Vagina (tissue), 2 donors: ENCODE data around the gene FRY. TPM values are rescaled to one million over a fixed set of nuclear protein-coding genes. Genes with fewer than 3 reads are reported as not detected.

Source experiments
- DNase-seq, 2 donors: peaks; one replicate each; pipeline ENCODE4 v3.0.0-alpha.2; 2017; ENCODE audit errors: extremely low spot score in 2 of 2
- H3K27ac ChIP-seq: fragments of 200-600 bp; sonication (generic); one replicate; pipeline ENCODE4 v1.5.1; 2019
- H3K27me3 ChIP-seq: fragments of 200-600 bp; sonication (generic); one replicate; pipeline ENCODE4 v1.5.1; 2019
- H3K36me3 ChIP-seq, 2 donors: fragments of 200-600 bp; sonication (generic); one replicate each; pipeline ENCODE4 v1.5.1; 2017 to 2019
- H3K4me1 ChIP-seq: fragments of 200-600 bp; sonication (generic); one replicate; pipeline ENCODE4 v1.5.1; 2019
- H3K4me3 ChIP-seq, 2 donors: fragments of 200-600 bp; sonication (generic); 1 replicate in 1 of 2; 2 replicates in 1 of 2; pipeline ENCODE4 v1.5.1; 2016 to 2019
- H3K9me3 ChIP-seq: fragments of 200-600 bp; sonication (generic); one replicate; pipeline ENCODE4 v1.5.1; 2019
- POLR2A ChIP-seq, 2 donors: fragments of 450-650 bp; IDR thresholded peaks; one replicate each; pipeline ENCODE4 v1.6.1; 2017; ENCODE audit warnings: antibody characterized with exemption in 2 of 2, mild to moderate bottlenecking in 2 of 2, moderate library complexity in 2 of 2
- POLR2AphosphoS5 ChIP-seq, 2 donors: sonication (generic); formaldehyde crosslinking; IDR thresholded peaks; one replicate each; pipeline ENCODE4 v1.9.0; 2017; ENCODE audit warnings: antibody characterized with exemption in 2 of 2, mild to moderate bottlenecking in 2 of 2, low read depth in 1 of 2; ENCODE audit not compliant: insufficient read depth in 1 of 2
- intact Hi-C: fragments of 100-400 bp; cut with DNase I; formaldehyde crosslinking; loops from one replicate; pipeline ENCODE4 v1.15.1; 2023
- total RNA-seq: library from RNA; depleted of rRNA; stranded (reverse); fragments of >200 nt; gene quantifications from one replicate; pipeline ENCODE4 v1.2.3, GENCODE V29; 2016
- TF ChIP-seq, protein P1 (sequence below), 3 experiments: fragments of 450-650 bp in 2 of 3; fragments of 200-600 bp in 1 of 3; sonication (generic) in 1 of 3; IDR thresholded peaks; one replicate each; pipeline ENCODE4 v1.5.1; 2017 to 2019; ENCODE audit warnings: antibody characterized with exemption in 3 of 3, mild to moderate bottlenecking in 2 of 3, moderate library complexity in 2 of 3

Gene FRY
- total RNA-seq, 1 donor from 2014 or later: 11.0 TPM

DNA sequence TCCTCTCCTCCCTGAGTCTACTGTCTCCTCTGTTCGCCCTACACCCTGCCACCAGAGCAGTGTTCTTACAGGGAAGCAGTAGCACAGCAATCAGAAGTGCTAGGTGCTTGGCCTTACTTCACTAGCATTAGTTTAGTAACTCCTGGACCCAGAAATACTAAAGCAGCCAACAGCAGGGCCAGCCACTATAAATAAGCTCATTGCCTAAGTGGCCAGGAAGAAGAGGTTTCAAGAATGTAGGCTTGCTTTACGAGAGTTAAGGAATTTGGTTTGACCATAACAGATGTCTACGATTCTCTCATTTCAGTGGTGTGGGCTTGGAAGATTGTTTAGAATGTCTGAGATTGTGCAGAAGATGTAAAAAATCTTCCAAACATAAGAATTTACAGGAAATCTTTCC is 180.2 kb downstream of the FRY start:
- intact Hi-C loops: no loop called here
- Histone ChIP-seq H3K4me3 (no peak overlapping the region), H3K36me3 (peaks cover 0 to 4% of the 10 kb centered on the region in 2 donors), H3K9me3 (no peaks in the 10 kb centered on the region), H3K27me3 (no peaks in the 10 kb centered on the region), H3K27ac (peak overlapping the region; percentile 62), H3K4me1 (peaks cover 8% of the 10 kb centered on the region)
- no peak for DNase-seq
- TF ChIP-seq POLR2AphosphoS5 (IDR thresholded peaks at IDR 0.05; ENCODE audit: insufficient read depth in 1 of 2, low read depth in 1 of 2): no peak
- TF ChIP-seq POLR2A (IDR thresholded peaks at IDR 0.05): no peak
- TF ChIP-seq, protein P1, sequence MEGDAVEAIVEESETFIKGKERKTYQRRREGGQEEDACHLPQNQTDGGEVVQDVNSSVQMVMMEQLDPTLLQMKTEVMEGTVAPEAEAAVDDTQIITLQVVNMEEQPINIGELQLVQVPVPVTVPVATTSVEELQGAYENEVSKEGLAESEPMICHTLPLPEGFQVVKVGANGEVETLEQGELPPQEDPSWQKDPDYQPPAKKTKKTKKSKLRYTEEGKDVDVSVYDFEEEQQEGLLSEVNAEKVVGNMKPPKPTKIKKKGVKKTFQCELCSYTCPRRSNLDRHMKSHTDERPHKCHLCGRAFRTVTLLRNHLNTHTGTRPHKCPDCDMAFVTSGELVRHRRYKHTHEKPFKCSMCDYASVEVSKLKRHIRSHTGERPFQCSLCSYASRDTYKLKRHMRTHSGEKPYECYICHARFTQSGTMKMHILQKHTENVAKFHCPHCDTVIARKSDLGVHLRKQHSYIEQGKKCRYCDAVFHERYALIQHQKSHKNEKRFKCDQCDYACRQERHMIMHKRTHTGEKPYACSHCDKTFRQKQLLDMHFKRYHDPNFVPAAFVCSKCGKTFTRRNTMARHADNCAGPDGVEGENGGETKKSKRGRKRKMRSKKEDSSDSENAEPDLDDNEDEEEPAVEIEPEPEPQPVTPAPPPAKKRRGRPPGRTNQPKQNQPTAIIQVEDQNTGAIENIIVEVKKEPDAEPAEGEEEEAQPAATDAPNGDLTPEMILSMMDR (IDR thresholded peaks at IDR 0.05): no peak

DNA sequence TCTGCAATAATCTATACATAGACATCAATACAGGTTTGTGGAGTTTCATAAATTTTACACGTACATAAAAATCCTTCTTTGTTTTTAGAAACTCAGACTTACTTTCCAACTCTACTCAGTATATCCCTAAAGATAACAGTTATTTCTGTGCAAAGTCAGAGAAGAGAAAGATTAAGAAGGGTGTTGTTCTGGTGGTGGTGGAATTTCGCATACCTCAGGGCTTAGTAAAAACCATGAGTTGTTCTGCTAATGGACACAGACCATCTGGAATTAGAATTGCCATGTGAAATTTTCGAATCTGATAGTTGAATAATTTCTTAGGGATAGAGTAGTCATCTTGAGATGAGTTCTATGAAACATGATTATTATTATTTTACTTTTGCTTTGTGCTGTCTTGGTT is 180.8 kb downstream of the FRY start:
- intact Hi-C loops: no loop called here
- DNase-seq: no peak
- no peak overlapping the region for H3K4me3 ChIP-seq
- peak overlapping the region; percentile 62 for H3K27ac ChIP-seq
- no peak for TF ChIP-seq POLR2AphosphoS5 (IDR thresholded peaks at IDR 0.05; ENCODE audit: insufficient read depth in 1 of 2, low read depth in 1 of 2)
- TF ChIP-seq POLR2A (IDR thresholded peaks at IDR 0.05): no peak
- TF ChIP-seq, protein P1 (IDR thresholded peaks at IDR 0.05): no peak
- peaks cover 8% of the 10 kb centered on the region for H3K4me1 ChIP-seq
- no peaks in the 10 kb centered on the region for H3K27me3 ChIP-seq
- no peaks in the 10 kb centered on the region for H3K9me3 ChIP-seq
- peaks cover 0 to 4% of the 10 kb centered on the region in 2 donors for H3K36me3 ChIP-seq

DNA sequence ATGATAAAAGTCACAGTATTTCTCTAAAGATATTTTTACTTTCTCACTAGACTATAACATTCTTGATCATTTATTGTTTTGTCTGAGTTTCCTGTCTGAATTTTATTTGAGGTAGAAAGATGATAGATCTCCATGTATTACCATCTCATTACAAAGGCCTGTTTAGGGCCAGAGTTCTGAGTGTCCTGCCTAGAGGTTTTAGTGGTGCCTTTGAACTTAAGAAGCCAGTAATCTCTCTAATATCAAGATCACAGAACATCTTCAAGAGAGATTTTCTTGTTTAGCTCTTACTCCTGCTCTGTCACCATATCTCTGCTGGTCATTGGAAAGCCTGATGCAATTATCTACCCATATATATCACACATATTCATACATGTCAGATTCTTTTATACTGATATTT is 182.1 kb downstream of the FRY start:
- no peak overlapping the region for H3K27ac ChIP-seq
- TF ChIP-seq POLR2AphosphoS5 (IDR thresholded peaks at IDR 0.05; ENCODE audit: insufficient read depth in 1 of 2, low read depth in 1 of 2): no peak
- TF ChIP-seq, protein P1 (IDR thresholded peaks at IDR 0.05): no peak
- TF ChIP-seq POLR2A (IDR thresholded peaks at IDR 0.05): no peak
- H3K36me3 ChIP-seq: peaks cover 0 to 4% of the 10 kb centered on the region in 2 donors
- H3K4me3 ChIP-seq: no peak overlapping the region
- H3K27me3 ChIP-seq: no peaks in the 10 kb centered on the region
- H3K4me1 ChIP-seq: peaks cover 8% of the 10 kb centered on the region
- intact Hi-C loops: no loop called here
- no peak for DNase-seq
- no peaks in the 10 kb centered on the region for H3K9me3 ChIP-seq

DNA sequence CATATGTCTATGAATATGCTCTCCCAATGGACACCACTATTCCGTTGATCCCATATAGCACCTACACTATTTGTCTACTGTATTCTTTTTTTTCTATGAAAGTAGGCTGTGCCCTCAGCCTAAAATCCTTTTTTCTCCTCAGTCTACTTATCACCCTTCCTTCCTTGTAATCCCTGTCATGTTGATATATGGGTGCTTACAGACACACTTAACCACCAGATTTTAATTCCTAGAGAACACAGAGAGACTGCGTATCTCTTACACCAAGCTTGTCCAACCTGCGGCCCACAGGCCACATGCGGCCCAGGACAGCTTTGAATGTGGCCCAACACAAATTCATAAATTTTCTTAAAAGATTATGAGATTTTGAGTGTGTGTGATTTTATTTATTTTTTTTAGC is 182.5 kb downstream of the FRY start:
- intact Hi-C loops: no loop called here
- Histone ChIP-seq H3K4me1 (peaks cover 8% of the 10 kb centered on the region), H3K27me3 (no peaks in the 10 kb centered on the region), H3K36me3 (peaks cover 0 to 4% of the 10 kb centered on the region in 2 donors), H3K4me3 (no peak overlapping the region), H3K27ac (no peak overlapping the region), H3K9me3 (no peaks in the 10 kb centered on the region)
- TF ChIP-seq POLR2AphosphoS5 (IDR thresholded peaks at IDR 0.05; ENCODE audit: insufficient read depth in 1 of 2, low read depth in 1 of 2) (no peak), POLR2A (IDR thresholded peaks at IDR 0.05) (no peak)
- TF ChIP-seq, protein P1 (IDR thresholded peaks at IDR 0.05): no peak
- no peak for DNase-seq

DNA sequence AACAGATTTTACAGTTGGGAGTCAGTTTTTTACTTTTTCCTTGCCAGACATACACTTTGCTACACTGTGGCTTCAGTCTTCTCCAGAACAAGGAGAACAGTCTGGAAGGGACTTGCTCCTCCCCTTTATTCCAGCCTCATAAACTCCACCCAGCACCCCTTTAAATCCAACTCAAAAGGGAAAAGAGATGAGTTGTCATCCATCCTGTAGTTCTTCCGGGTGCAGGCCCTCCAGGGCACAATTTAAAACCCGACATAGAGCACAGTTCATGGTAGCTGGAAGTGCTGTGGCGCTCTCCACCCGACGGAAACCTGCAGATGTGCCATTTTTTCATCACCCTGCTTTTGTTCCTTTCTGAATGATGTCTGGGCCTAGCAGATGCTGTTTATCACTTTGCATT is 184.7 kb downstream of the FRY start:
- Histone ChIP-seq H3K4me1 (peaks cover 5% of the 10 kb centered on the region), H3K9me3 (no peaks in the 10 kb centered on the region), H3K27me3 (no peaks in the 10 kb centered on the region), H3K4me3 (no peak overlapping the region), H3K36me3 (peaks cover 0 to 4% of the 10 kb centered on the region in 2 donors), H3K27ac (no peak overlapping the region)
- TF ChIP-seq POLR2AphosphoS5 (IDR thresholded peaks at IDR 0.05; ENCODE audit: insufficient read depth in 1 of 2, low read depth in 1 of 2) (no peak), POLR2A (IDR thresholded peaks at IDR 0.05) (no peak)
- TF ChIP-seq, protein P1 (IDR thresholded peaks at IDR 0.05): no peak
- no peak for DNase-seq
- intact Hi-C loops: no loop called here
